Activated T-cell treated with anti-CD3 and anti-CD28 coated beads for 24 hours (primary cell): Measurements from ENCODE around the gene CRY2.

Experiments
- DNase-seq: peaks from one replicate; pipeline ENCODE4 v3.0.0-alpha.2; 2020; ENCODE audit warnings: low read depth

Gene CRY2

DNA sequence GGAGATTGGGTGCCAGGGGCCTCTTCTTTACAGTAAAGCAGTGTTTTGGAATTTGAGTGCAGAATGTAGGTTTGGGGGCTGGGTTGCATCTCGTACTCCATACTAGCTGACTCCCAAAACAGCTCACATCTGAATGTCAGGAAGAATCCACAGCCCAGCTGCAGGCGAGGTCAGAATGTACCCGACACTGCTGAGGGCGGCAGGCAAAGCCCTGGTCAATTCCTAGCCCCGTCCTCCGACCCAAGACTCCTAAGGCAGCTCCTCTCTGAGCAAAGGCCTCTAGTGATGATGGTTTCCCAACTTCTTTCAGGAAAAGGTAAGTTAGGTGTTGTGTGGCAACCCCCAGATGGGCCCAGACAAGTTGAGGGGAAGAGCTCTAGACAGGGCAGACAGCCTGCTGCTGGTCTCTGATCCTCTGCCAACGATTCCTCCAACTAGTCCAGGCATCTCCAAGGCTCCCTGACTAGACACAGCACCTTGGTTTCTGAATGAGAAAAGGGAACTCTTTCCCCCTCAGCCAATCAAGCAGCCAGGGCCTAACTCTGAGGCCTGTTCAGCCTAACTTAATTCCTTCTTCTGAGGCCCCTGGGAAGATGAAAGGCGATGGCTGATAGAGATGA lies 83.8 kb downstream of the CRY2 start:
- DNase-seq: no peak

DNA sequence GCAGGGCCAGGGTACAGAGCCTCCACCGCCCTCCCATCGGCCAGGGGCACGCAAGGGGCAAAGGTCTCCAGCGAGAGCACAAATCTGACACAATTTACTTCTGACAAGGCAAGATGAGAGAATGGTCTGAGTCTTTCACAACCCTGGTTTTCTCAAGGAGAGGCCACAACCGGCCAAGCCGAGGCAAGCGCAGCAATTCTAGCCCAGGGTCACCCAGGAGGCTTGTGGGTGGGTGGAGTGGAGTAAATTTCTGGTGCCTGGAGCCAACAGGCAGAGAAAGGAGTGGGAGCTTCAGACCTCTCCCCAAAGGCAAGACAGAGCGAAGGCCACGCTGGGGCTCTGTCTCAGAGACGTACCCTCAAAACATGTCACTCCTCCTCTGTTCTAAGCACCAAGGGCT lies 84.5 kb downstream of the CRY2 start:
- DNase-seq: no peak

DNA sequence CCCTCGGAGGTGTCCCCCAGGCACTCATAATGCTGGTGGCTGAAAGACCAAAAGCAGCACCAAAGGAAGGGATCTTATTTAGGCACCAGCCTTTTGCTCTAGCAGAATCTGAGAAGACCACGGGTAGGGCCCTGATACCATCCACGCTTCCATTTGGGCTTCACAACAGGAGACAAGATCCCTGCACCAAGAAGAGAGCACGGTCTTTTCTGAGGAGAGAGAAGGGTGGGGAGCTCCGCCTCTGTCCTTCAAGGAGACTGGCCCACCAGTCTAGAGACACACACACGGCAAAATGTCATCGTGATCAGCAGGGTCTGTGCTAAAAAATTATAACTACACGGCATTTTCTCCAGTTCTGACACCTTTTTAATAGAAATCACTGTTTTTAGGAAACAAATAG lies 84.9 kb downstream of the CRY2 start:
- DNase-seq: no peak
